Stimulated activated CD4-positive, alpha-beta T cell treated with anti-CD3 and anti-CD28 coated beads, Interleukin-4, amount 100 ng/mL, for 48 hours (primary cell): Measurements from ENCODE around the gene RABGAP1.
"Not testable (repeated sequence)": the region's sequence is repeated elsewhere in the genome, so short reads cannot be mapped to it uniquely, and the experiment has no call there.

Experiments used
- DNase-seq, 2 donors: peaks; one replicate each; pipeline ENCODE4 v3.0.0-alpha.2; 2020; ENCODE audit warnings: low read depth in 2 of 2

The RABGAP1 gene

GRCh38 chr9:122940749-122941581 lies at the start of gene RABGAP1:
Gene RABGAP1 (plus strand): TSS chr9:122941020. CDS start chr9:122957060, 16,040 bp downstream.
- DNase-seq = peak; percentile 98 to 99

GRCh38 chr9:122897969-122898368 lies 42.9 kb upstream of the RABGAP1 start:
- DNase-seq = no peak

- DNase-seq = no peak
Measured at GRCh38 chr9:122900791-122901190, 40.0 kb upstream of the RABGAP1 start.

GRCh38 chr9:122904466-122904822 lies 36.4 kb upstream of the RABGAP1 start:
- no peak for DNase-seq

GRCh38 chr9:122904823-122905710 lies 35.8 kb upstream of the RABGAP1 start, which contains the start of gene RC3H2:
Gene RC3H2 (minus strand): TSS chr9:122905359. CDS start chr9:122897509, 7,850 bp downstream.
- peak; percentile 92 to 96 for DNase-seq

- DNase-seq = not testable (repeated sequence)
Measured at GRCh38 chr9:122906122-122906521, 34.7 kb upstream of the RABGAP1 start.

- DNase-seq = no peak
Measured at GRCh38 chr9:122912671-122912963, 28.2 kb upstream of the RABGAP1 start.

- peak; percentile 52 to 58 for DNase-seq
Measured at GRCh38 chr9:122912964-122913673, 27.7 kb upstream of the RABGAP1 start, which contains the start of gene ZBTB6. Gene ZBTB6 (minus strand): TSS chr9:122913323. CDS start chr9:122912072, 1,251 bp downstream.

GRCh38 chr9:122918310-122918709 lies 22.5 kb upstream of the RABGAP1 start:
- no peak for DNase-seq

GRCh38 chr9:122922713-122923112 lies 18.1 kb upstream of the RABGAP1 start:
- DNase-seq = no peak

- no peak for DNase-seq
Measured at GRCh38 chr9:122923947-122924346, 16.9 kb upstream of the RABGAP1 start.

- DNase-seq = no peak
Measured at GRCh38 chr9:122929796-122930354, 10.9 kb upstream of the RABGAP1 start.

- DNase-seq = no peak
Measured at GRCh38 chr9:122930541-122931225, 10.1 kb upstream of the RABGAP1 start.

GRCh38 chr9:122931226-122932121 lies 9.3 kb upstream of the RABGAP1 start, which contains the start of gene ZBTB26:
Gene ZBTB26 (minus strand): TSS chr9:122931512. CDS start chr9:122919934, 11,578 bp downstream.
- peak; percentile 86 to 90 for DNase-seq

GRCh38 chr9:122936464-122936863 lies 4.4 kb upstream of the RABGAP1 start:
- DNase-seq = no peak

GRCh38 chr9:122936883-122937282 lies 3.9 kb upstream of the RABGAP1 start:
- no peak for DNase-seq

GRCh38 chr9:122939601-122940000 lies 1.2 kb upstream of the RABGAP1 start:
- DNase-seq = no peak

- DNase-seq = no peak
Measured at GRCh38 chr9:122940454-122940748, 419 bp upstream of the RABGAP1 start.

- no peak for DNase-seq
Measured at GRCh38 chr9:122941582-122942234, 888 bp downstream of the RABGAP1 start.
